Activated CD4-positive, alpha-beta memory T cell treated with anti-CD3 and anti-CD28 coated beads, Interleukin-2, amount 10 ng/mL, durations not matched to agents 7 days and 5 days (primary cell): Measurements from ENCODE around the gene GCLC. TPM values are rescaled to one million over a fixed set of nuclear protein-coding genes. Genes with fewer than 3 reads are reported as not detected.
"Not testable (repeated sequence)": the region's sequence is repeated elsewhere in the genome, so short reads cannot be mapped to it uniquely, and the experiment has no call there.

Source experiments
- CTCF ChIA-PET: fragments of 350-600 bp; sonication (Branson Sonifier 250); formaldehyde crosslinking; loops from one replicate; lab custom pipeline; 2021; ENCODE audit warnings: antibody characterized with exemption, inconsistent platforms; lab: Charles Lee
- POLR2A ChIA-PET: fragments of 350-600 bp; sonication (Branson Sonifier 250); formaldehyde crosslinking; loops from one replicate; lab custom pipeline; 2021; ENCODE audit warnings: antibody characterized with exemption; lab: Charles Lee
- DNase-seq: peaks from one replicate; pipeline ENCODE4 v3.0.0-alpha.2; 2020
- H3K27ac Mint-ChIP-seq: one replicate; pipeline ENCODE4 v1.8.0; 2021; ENCODE audit warnings: mild to moderate bottlenecking, mixed read lengths
- H3K27me3 Mint-ChIP-seq: one replicate; pipeline ENCODE4 v1.8.0; 2021; ENCODE audit warnings: mixed read lengths
- H3K36me3 Mint-ChIP-seq: one replicate; pipeline ENCODE4 v1.8.0; 2021; ENCODE audit warnings: low read depth, mixed read lengths
- H3K4me1 Mint-ChIP-seq: one replicate; pipeline ENCODE4 v1.8.0; 2021; ENCODE audit warnings: mixed read lengths
- H3K4me3 Mint-ChIP-seq: one replicate; pipeline ENCODE4 v1.8.0; 2021; ENCODE audit warnings: mild to moderate bottlenecking, mixed read lengths
- H3K9me3 Mint-ChIP-seq: one replicate; pipeline ENCODE4 v1.8.0; 2021; ENCODE audit warnings: mixed read lengths
- total RNA-seq, 2 experiments: library from RNA; stranded (reverse); gene quantifications; one replicate each; pipeline ENCODE4 v1.2.3, GENCODE V29; 2021

The GCLC gene
- total RNA-seq, 2 experiments from 2014 or later: 29.1 to 30.6 TPM

DNA sequence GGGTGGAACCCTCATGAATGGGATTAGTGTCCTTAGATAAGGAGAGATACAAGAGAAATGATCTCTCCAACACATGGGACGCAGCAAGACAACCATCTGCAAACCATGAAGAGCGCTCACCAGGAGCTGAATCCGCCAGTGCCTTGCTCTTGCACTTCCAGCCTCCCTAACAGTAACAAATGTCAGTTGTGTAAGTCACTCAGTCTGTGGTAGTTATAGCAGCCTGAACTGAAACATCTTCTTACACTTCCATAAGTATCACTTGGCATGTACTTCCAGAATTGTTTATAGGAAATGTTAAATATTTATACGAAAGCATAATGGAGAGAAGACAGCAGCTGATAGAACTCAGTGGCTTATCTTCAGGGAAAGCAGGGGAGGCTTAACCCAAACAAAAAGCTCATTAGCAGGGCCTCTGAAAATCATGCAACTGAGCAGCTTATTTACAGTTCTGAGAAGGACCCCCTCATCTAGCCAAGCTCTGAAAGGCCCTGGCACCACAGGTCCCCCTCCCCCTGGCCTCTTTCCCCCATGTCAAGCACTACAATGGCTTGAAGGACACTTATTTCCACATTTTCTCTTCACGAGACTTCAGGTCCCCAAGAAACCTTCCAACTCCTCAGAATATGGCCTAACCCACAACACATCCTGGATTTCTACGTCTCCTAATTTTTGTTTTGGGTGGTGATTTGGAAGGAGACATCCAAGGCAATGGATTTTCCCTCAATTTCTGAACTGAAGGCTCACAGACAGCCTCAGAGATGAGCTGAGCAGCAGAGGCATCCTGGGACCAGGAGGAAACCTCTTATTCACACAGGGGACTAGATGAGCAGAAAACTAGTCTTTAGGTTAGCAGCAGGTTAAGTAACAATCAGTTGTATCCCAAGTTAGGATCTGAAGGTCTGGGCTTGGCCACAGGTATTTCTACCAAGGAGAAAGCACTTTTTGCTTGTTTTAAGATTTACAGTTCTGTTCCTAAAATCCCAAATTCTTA lies 49.1 kb downstream of the GCLC start:
- H3K9me3 Mint-ChIP-seq: no peaks in the 10 kb centered on the region
- H3K36me3 Mint-ChIP-seq: peaks cover 8% of the 10 kb centered on the region
- H3K4me1 Mint-ChIP-seq: peaks cover 12% of the 10 kb centered on the region
- H3K27ac Mint-ChIP-seq: no peak overlapping the region
- no peak overlapping the region for H3K4me3 Mint-ChIP-seq
- no peaks in the 10 kb centered on the region for H3K27me3 Mint-ChIP-seq
- POLR2A ChIA-PET: interaction anchor here (0.6 kb wide), 1 partner anchor 228 kb away, joined by 3 read pairs; no protein-coding TSS in a partner anchor
- CTCF ChIA-PET: interaction anchor here (1.1 to 6.9 kb wide), 5 partner anchors 52 to 240 kb away, joined by 3 to 128 read pairs (median 6); no protein-coding TSS in a partner anchor
- DNase-seq: no peak

- Mint-ChIP-seq H3K27me3 (peaks cover 2% of the 10 kb centered on the region), H3K36me3 (peaks cover 3% of the 10 kb centered on the region), H3K27ac (no peak overlapping the region), H3K4me3 (no peak overlapping the region), H3K4me1 (peaks cover 12% of the 10 kb centered on the region), H3K9me3 (no peaks in the 10 kb centered on the region)
- DNase-seq: no peak
- ChIA-PET CTCF (interaction anchor here (0.7 to 6.9 kb wide), 12 partner anchors 8 to 233 kb away, joined by 3 to 128 read pairs (median 6); no protein-coding TSS in a partner anchor), POLR2A (interaction anchor here (1.3 to 1.5 kb wide), 4 partner anchors 10 to 158 kb away, joined by 3 to 6 read pairs (median 4); no protein-coding TSS in a partner anchor)
These were observed 50.8 kb downstream of the GCLC start for GRCh38 chr6:53494076-53494475.

DNA sequence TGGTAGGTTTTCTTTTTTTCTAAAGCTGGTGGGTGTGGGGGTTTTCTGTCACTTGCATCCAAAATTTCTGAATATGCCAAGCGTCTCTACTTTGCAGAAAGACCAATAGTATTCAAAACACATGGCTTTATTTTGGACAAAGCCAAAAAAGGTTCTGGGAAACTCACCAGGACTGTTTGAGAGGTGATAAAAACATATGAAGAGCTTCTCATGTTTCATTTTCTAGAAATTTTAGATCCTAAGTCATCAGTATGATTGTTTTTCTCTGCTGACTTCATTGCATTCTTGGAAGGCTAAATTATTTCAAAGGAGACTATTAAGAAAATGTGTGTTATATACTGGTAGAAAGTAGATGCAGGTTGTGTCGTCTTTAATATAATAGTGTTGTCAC lies 51.3 kb downstream of the GCLC start:
- no peak overlapping the region for H3K4me3 Mint-ChIP-seq
- peaks cover 12% of the 10 kb centered on the region for H3K4me1 Mint-ChIP-seq
- H3K27ac Mint-ChIP-seq: no peak overlapping the region
- ChIA-PET CTCF (interaction anchor here (0.6 to 6.9 kb wide), 15 partner anchors 9 to 233 kb away, joined by 3 to 128 read pairs (median 5); partner anchors contain the start of gene GCLC), POLR2A (interaction anchor here (1.3 to 1.5 kb wide), 4 partner anchors 11 to 158 kb away, joined by 3 to 6 read pairs (median 4); no protein-coding TSS in a partner anchor)
- H3K9me3 Mint-ChIP-seq: no peaks in the 10 kb centered on the region
- no peaks in the 10 kb centered on the region for H3K36me3 Mint-ChIP-seq
- no peak for DNase-seq
- peaks cover 5% of the 10 kb centered on the region for H3K27me3 Mint-ChIP-seq

GRCh38 chr6:53492860-53493634 lies 51.9 kb downstream of the GCLC start:
- Mint-ChIP-seq H3K36me3 (no peaks in the 10 kb centered on the region), H3K27ac (no peak overlapping the region), H3K9me3 (no peaks in the 10 kb centered on the region), H3K4me1 (peaks cover 12% of the 10 kb centered on the region), H3K4me3 (no peak overlapping the region), H3K27me3 (peaks cover 6% of the 10 kb centered on the region)
- peak; percentile 23 for DNase-seq
- ChIA-PET POLR2A (interaction anchor here (1.3 to 1.5 kb wide), 4 partner anchors 11 to 159 kb away, joined by 3 to 6 read pairs (median 4); no protein-coding TSS in a partner anchor), CTCF (interaction anchor here (0.6 to 6.9 kb wide), 17 partner anchors 8 to 234 kb away, joined by 3 to 128 read pairs (median 5); partner anchors contain the start of gene GCLC)

GRCh38 chr6:53487080-53487479 lies 57.8 kb downstream of the GCLC start:
- Mint-ChIP-seq H3K4me1 (peaks cover 19% of the 10 kb centered on the region), H3K9me3 (no peaks in the 10 kb centered on the region), H3K27me3 (peaks cover 28% of the 10 kb centered on the region), H3K36me3 (no peaks in the 10 kb centered on the region), H3K27ac (no peak overlapping the region), H3K4me3 (no peak overlapping the region)
- DNase-seq: no peak
- ChIA-PET POLR2A (no interaction called here), CTCF (no interaction called here)

- no peak overlapping the region for H3K27ac Mint-ChIP-seq
- DNase-seq: no peak
- CTCF ChIA-PET: no interaction called here
- no peaks in the 10 kb centered on the region for H3K9me3 Mint-ChIP-seq
- no peak overlapping the region for H3K4me3 Mint-ChIP-seq
- H3K4me1 Mint-ChIP-seq: peaks cover 23% of the 10 kb centered on the region
- no peaks in the 10 kb centered on the region for H3K36me3 Mint-ChIP-seq
- POLR2A ChIA-PET: no interaction called here
- peaks cover 28% of the 10 kb centered on the region for H3K27me3 Mint-ChIP-seq
These were observed 58.2 kb downstream of the GCLC start for GRCh38 chr6:53486679-53487078.

DNA sequence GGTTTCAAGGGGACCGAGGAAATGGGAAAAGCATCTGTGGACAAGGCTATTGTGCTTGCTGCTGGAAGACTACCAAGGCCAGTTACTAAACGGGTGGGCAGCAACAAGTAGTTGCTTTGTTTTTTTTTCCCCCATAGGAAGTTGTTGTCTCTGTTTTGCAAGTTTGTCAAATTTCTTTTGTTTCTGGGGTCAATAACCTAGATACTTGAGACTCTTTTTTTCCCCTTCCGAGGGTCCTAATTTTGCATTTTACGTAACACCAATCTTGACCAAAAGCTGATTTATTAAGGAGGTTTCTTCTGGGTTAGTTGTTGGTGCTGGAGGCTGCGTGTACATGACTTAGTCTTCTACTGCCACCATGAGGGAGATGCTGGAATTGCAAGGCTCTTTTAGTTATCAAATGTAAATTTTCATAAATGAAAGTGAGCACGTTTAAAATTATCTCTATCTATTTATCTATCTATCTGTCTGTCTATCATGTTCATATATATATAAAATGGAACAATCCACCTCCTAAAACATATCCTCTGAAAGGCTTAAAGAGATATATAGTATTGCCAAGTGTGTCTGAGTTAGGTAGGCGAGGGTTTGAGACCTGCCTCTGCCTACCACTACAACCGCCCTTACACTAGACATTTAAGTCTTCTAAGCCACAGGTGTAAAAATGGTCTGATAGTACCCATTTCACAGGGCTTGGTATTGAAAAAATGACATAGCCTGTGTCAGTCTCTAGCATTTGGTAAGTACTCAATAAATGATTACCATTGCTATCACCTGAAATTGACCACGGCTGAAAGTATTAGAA lies 60.2 kb downstream of the GCLC start:
- Mint-ChIP-seq H3K9me3 (no peaks in the 10 kb centered on the region), H3K4me3 (no peak overlapping the region), H3K36me3 (no peaks in the 10 kb centered on the region), H3K27me3 (peaks cover 26% of the 10 kb centered on the region), H3K27ac (no peak overlapping the region), H3K4me1 (peaks cover 34% of the 10 kb centered on the region)
- POLR2A ChIA-PET: interaction anchor here (1.3 to 1.6 kb wide), 2 partner anchors 13 to 125 kb away, joined by 3 to 4 read pairs; no protein-coding TSS in a partner anchor
- peak; percentile 73 for DNase-seq
- CTCF ChIA-PET: interaction anchor here (0.6 to 4.4 kb wide), 28 partner anchors 9 to 487 kb away, joined by 3 to 72 read pairs (median 4); partner anchors contain the start of gene FBXO9

- Mint-ChIP-seq H3K4me3 (no peak overlapping the region), H3K36me3 (no peaks in the 10 kb centered on the region), H3K27ac (no peak overlapping the region), H3K9me3 (no peaks in the 10 kb centered on the region), H3K27me3 (peaks cover 23% of the 10 kb centered on the region), H3K4me1 (peaks cover 34% of the 10 kb centered on the region)
- ChIA-PET POLR2A (interaction anchor here (0.5 to 1.6 kb wide), 3 partner anchors 12 to 124 kb away, joined by 3 to 4 read pairs (median 3); no protein-coding TSS in a partner anchor), CTCF (interaction anchor here (0.6 to 4.4 kb wide), 26 partner anchors 8 to 418 kb away, joined by 3 to 72 read pairs (median 4); partner anchors contain the start of gene FBXO9)
- DNase-seq: peak; percentile 47
These were observed 61.2 kb downstream of the GCLC start for GRCh38 chr6:53483423-53484353.

DNA sequence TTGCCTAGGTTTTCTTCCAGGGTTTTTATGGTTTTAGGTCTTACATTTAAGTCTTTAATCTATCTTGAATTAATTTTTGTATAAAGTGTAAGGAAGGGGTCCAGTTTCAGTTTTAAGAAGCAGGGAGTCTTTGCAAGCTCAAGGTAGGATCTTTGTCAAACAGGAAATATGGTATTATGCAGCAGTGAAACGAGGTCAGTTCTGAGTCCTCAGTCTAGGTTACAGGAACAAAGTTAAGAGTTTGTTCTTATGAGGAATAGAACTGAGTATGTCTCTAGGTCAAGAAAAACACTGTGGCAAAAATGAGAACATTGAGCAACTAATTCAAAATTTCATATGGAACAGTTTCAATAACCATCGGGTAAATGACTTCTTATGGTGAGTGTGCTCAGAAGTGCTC lies 63.6 kb downstream of the GCLC start:
- no peak overlapping the region for H3K4me3 Mint-ChIP-seq
- no peak overlapping the region for H3K27ac Mint-ChIP-seq
- no peak for DNase-seq
- H3K9me3 Mint-ChIP-seq: no peaks in the 10 kb centered on the region
- ChIA-PET POLR2A (no interaction called here), CTCF (interaction anchor here (0.7 to 1.2 kb wide), 2 partner anchors 71 to 244 kb away, joined by 3 read pairs; no protein-coding TSS in a partner anchor)
- no peaks in the 10 kb centered on the region for H3K36me3 Mint-ChIP-seq
- peaks cover 34% of the 10 kb centered on the region for H3K4me1 Mint-ChIP-seq
- peaks cover 9% of the 10 kb centered on the region for H3K27me3 Mint-ChIP-seq

DNA sequence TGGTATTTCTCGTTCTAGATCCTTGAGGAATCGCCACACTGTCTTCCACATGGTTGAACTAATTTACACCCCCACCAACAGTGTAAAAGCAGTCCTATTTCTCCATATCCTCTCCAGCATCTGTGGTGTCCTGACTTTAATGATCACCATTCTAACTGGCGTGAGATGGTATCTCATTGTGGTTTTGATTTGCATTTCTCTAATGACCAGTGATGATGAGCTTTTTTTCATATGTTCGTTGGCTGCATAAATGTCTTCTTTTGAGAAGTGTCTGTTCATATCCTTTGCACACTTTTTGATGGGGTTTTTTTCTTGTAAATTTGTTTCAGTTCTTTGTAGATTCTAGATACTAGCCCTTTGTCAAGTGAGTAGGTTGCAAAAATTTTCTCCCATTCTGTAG lies 64.1 kb downstream of the GCLC start:
- H3K9me3 Mint-ChIP-seq, H3K4me3 Mint-ChIP-seq, H3K36me3 Mint-ChIP-seq, POLR2A ChIA-PET, DNase-seq, H3K27ac Mint-ChIP-seq, H3K27me3 Mint-ChIP-seq: not testable (repeated sequence)
- H3K4me1 Mint-ChIP-seq: peaks cover 34% of the 10 kb centered on the region
- CTCF ChIA-PET: interaction anchor here (0.7 to 1.2 kb wide), 2 partner anchors 71 to 245 kb away, joined by 3 read pairs; no protein-coding TSS in a partner anchor

DNA sequence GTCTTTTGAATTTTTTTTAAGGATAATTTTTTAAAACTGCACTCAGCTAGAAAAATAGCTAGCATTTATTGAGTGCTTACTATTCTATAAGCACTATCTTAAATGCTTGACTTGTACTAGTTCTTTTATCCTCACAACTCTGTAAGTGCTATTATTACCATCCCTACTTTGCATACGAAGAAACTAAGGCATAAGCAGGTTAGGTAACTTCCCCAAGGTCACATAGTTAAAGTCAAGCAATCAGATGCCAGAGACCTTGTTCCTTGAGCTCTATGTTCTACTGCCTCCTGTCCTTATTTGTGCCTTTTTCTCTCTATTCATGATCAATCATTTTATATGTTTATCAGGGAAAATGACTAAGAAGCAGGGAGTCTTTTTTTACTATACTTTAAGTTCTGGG lies 65.0 kb downstream of the GCLC start:
- H3K9me3 Mint-ChIP-seq: no peaks in the 10 kb centered on the region
- CTCF ChIA-PET: interaction anchor here (1.4 kb wide), 1 partner anchor 13 kb away, joined by 4 read pairs; no protein-coding TSS in a partner anchor

More for the DNA sequence above, 65.0 kb downstream of the GCLC start:
- no peak overlapping the region for H3K27ac Mint-ChIP-seq
- H3K36me3 Mint-ChIP-seq: no peaks in the 10 kb centered on the region
- no peak for DNase-seq
- peaks cover 34% of the 10 kb centered on the region for H3K4me1 Mint-ChIP-seq
- POLR2A ChIA-PET: no interaction called here
- H3K27me3 Mint-ChIP-seq: no peaks in the 10 kb centered on the region
- no peak overlapping the region for H3K4me3 Mint-ChIP-seq
